OCI-LY3 (cell line): Measurements from ENCODE around the gene ADCY5.

Source experiments
- CTCF ChIP-seq: fragments of 200-600, 300-600 bp; sonication (generic); IDR thresholded peaks from 2 replicates; pipeline ENCODE4 v1.5.1; 2014; ENCODE audit warnings: antibody characterized with exemption, low read length, low read depth
- EZH2phosphoT487 ChIP-seq: fragments of 200-600 bp; shearing (Covaris generic); IDR thresholded peaks from 2 replicates; pipeline ENCODE4 v1.6.1; 2018; ENCODE audit warnings: antibody characterized with exemption, mixed run types, low read depth

DNA sequence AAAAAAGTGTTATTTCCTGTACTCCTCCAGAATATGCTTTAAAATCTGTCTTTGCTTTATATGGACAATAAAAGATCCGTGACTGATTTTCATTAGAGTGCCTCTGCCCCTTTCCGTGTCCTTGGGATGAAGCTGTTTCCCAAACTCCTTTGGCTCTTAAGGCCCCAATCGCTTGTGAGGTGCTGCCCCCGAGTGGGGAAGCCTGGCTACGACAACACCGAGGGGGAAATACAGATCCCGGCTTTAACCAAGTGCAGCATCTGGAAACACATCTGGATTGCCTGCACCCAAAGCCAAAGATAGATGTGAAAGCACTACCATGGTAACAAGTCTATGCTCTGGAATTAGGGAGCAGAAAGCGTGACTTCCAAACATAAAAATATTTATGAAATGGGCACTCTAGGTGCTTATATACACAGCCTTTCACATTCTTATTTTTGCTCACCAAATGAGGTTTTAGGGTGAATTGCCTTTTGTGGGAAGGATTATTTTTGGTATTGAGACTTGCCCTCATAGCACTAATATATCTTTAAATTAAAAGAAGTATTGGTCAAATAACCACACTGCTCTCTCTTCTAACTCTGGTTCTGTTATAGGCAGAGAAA lies 40.6 kb upstream of the ADCY5 start:
- TF ChIP-seq EZH2phosphoT487, result no peak
- TF ChIP-seq CTCF, result peak; percentile 92
